ENCODE measurements around the gene TMEM179.
"Not testable (repeated sequence)": the region's sequence is repeated elsewhere in the genome, so short reads cannot be mapped to it uniquely, and the experiment has no call there.

Gene TMEM179

DNA sequence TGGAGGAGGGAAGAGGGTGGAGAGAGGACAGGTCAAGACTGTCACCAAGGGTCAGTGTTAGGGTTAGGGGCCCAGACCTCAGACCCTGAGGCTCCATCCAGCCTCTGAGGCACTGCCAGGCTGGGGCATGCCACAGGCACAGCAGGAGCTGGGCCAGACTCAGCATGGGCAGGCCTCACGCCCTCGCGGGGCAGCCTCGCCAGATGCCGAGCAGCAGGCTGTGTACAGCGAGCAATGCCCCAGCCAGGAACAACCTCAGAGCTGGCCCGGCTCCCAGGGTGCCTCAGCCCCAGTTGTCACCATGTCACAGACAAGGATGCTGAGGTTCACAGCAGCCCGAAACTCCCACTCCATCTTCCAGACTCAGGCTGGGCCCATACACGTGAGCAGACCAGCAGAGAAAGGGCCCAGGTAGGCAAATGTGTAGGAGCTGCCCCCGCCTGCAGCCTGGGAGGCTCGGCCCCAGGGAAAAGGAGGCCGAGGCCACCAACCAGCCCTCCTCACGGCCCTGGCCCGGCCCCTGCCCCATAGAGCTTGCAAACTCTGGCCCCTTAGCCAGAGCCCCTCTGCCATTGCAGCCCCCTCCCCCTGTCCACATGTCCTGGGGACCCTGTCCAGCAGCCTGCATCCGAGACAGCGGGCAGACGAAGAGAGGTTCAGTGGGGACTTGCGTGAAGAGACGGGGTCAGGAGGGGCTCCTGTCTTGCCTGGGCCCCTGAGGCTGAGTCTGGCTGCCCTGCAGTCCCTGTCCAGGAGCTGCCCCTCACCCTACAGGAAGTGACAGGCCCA is 17.5 kb downstream of the TMEM179 start:
- no peak for DNase-seq (ENCODE audit: low read depth)

DNA sequence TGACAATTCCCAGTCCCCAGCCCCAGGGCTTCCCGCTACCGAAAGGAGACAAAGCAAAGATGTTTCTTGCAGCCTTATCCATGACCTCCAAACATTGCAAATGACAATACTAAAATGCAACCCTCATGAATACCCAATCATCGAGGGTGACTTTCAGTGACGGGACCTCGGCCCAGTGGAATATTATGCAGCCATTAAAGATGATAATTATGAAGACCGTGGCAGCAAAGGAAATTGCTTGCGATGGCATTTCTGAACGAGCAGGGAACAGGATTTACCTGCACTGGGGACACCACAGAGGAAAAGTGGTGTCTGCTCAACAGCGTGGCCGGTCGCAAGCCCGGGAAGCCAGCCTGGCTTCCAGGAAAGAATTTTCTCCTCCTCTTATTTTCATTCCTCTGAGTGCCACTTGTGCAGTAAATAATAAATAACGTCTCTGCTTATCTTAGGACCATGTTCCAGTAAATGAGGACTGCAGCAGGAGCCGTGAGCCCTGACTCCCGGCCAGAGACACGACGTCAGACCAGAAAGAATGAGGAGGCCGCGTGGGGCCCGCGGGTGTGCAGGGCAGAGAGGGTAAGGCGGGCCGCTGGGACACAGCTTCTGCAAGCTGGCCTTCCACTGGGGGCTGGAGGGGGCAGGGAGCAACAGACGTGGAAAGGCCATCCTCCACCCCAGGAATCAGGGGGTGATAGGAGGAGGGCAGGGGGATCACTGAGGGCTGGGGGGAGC is 18.4 kb downstream of the TMEM179 start:
- no peak for DNase-seq (ENCODE audit: low read depth)

DNA sequence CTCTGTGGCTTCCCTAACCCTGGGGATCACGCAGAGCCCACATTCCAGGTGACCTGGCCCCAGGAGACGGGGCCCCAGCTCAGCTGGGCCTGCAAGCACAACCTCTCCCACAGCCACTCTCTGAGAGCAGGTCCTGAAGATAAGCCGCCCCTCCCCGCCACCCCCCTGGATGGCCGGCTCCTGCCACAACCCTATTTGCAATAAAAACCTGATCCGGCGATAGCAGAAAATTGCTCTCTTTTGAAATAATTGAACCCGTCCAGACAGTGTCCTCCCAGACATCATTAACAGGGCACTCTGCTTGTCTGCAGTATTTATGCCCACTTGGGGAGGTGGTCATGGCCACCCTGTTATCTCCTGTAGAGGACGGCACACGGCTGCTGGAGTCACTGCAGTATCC is 20.0 kb downstream of the TMEM179 start:
- no peak for DNase-seq (ENCODE audit: low read depth)

DNA sequence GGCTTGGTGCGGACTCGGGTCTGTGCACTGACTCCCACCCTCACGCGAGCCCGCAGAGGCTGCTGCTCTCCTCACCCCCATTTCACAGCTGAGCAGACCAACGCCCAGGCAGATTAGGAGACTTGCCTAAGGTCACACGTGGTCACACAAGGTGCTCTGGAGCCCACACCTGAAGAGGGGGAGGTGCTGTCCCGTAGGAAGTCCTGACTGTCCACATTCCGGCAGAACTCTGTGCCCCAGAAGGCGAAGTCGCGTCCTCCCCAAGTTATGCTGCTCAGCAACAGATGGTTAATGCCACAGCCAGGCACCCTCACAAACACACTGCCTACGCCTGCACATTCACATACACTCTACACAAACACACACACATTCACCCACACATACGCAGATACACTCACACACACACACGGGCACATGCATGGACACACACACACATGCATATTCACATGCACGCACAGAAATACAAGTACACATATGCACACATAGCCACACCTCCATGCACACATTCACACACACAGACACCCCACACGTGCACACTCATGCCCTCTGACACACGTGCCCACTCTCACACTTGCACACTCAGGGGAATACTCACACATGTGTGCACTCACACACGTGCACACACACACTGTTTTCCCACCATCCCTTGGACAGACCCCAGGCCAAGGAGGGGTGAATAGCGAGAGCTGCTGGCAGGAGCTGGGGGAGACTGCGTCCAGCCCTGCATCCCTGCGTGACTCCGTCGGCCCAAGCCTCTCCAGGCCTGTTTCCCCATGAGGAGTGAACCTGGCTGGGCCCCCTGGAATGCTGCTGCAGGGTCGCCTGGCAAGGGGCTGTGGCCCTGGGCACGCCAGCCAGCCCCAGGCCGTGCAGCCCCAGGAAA is 20.9 kb downstream of the TMEM179 start:
- DNase-seq (ENCODE audit: low read depth) = no peak

DNA sequence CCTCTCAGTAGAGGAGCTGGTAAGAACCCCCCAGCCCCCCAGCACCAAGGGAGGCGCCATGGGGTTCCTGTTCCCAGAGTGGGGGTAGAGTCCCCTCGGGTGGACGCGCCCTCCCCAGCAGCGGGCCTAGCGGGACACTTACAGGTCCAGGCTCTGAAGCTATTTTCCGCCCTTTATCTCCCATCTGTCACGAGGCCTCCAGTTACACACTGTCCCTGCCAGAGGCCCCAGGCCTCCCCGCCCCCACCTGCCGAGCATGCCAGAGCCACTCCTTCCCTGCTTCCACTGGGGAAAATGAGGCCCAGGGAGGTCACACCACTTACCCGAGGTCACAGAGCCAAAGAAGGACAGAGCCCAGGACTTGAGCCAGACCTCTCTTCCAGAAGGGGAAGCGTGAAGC is 21.9 kb downstream of the TMEM179 start:
- no peak for DNase-seq (ENCODE audit: low read depth)

DNA sequence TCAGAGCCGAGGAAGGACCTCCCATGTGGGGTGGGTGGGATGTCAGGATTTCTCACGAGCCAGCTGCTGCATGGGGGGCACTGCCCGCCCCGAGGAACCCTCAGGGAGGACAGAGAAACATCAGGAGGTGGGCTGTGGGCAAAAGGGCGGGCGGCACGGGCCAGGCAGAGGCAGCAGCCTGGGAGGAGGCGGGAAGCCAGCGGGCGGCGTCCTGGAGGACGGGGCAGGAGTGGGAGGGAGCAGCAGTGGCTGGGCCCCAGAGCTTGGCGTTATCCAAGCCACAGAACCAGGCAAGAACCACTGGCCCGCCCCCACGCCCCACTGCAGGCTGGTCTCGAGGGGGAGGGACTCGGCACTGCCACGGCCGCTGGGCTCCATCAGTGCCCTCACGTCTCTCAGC is 22.6 kb downstream of the TMEM179 start:
- no peak for DNase-seq (ENCODE audit: low read depth)

DNA sequence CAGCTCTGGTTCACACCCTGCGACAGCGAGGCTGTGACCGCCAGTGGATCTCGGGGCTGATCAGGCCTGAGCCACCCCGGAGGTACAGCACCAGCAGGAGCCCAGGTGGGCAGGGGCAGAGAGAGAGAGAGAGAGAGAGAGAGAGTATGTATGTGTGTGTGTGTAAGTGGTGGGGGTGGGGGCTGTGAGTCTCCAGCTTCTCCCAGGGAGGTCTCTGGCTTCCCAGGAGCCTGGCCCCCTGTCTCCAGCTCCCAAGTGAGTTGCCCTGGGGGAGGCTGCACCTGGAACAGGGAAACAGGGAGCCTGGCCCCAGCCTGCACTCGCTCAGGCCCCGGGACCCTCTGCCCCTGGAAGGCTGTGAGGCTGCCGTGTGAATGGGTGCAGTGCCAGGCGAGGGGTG is 23.1 kb downstream of the TMEM179 start:
- DNase-seq (ENCODE audit: low read depth) = no peak

DNA sequence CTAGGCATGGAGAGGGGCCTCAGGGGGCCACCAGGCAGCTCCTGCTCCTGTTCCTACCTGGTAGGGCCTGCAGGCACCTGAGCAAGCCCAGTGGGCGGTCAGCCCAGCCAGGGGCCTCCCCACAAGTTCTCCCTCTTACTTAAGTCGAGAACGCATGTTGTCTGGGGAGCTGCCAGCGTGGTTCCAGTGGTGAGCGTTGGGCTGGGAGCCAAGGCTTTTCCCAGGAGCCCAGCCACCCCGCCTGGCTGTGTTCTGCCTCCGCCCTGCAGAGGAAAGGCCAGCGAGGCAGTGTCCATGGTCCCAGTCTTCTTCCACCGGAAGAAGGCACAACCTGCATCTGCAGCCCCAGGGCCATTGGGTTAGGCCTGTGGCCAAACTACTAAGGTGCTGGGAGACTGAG is 23.6 kb downstream of the TMEM179 start:
- no peak for DNase-seq (ENCODE audit: low read depth)

DNA sequence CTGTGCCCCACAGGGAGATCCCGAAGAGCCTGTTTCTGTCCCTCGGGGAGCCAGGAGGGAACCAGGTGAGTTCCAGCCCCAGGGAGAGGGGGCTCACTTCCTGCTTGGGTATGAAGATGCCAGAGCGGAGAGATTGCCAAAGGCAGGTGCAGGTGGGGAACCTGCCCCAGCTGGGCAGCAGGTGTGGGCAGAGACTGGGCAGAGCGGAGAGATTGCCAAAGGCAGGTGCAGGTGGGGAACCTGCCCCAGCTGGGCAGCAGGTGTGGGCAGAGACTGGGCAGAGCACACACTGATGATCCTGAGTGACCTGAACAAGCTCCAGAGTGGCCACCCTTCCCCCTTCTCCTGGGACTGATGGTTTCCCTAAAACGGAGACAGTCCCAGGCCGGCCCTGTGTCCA is 24.6 kb downstream of the TMEM179 start:
- DNase-seq (ENCODE audit: low read depth) = not testable (repeated sequence)

DNA sequence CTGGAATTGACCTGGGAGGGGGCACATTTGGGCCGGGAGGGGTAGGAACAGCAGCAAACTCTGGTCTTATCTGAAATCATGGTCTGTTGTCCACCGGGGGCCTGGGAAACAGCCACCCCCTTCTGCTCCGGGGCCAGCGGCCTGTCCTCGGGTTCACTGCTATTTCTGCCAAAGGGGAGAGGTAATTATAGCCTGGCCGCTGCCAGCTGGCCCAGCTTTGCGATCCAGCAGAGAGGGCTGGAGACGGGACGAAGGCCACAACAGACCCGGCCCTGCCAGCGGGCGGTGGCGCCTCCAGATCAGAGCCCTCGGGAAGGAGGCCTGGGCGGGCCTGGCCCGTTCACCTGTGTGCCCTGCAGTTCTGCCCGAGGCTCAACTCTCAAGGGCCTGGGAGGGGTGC is 25.1 kb downstream of the TMEM179 start, which contains the start of gene C14orf180:
TSS of gene C14orf180 (plus strand) at position 258 of the 400 bp plus-strand sequence. CDS start 6,667 bp downstream, outside the sequence.
- no peak for DNase-seq (ENCODE audit: low read depth)

DNA sequence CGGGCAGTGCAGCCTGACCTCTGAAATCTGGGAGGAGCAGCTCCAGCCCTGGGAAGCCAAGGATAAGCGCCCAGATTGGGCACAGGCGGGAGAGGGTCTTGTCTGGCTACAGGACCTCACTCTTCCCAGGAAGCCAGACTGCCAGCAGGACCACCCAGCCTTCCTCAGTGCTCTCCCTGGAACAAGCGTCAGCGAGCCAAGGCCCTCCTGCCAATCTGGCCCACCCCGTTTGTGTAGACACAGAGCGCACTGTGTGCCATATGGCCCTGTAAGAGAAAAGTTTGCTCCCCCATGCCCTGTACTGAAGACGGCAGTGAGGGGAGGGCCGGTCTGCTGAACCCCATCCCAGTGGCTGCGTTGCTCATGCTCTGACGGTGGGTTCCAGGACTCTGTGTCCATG is 26.3 kb downstream of the TMEM179 start:
- DNase-seq (ENCODE audit: low read depth) = no peak

DNA sequence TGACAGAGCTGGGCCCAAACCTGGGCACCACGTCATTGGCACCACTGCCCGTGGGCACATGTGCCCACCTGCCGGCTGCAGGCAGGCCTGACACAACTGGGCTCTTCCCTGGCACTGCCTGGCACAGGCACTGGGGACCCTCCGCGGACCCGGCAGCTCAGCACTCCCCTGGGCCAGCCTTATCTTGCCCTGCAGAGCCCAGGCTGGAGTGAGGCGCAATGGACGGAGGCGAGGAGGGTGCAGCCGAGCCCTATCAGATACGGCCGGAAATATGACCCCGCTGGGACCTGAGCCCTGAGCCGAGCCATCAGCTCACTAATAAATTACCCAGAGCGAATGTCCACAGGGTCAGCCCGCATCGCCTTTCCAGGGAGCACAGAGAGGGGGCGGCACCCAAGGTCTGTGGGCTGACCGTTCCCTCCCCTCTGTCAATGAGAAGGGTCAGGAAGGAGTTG is 26.7 kb downstream of the TMEM179 start:
- no peak for DNase-seq (ENCODE audit: low read depth)

DNA sequence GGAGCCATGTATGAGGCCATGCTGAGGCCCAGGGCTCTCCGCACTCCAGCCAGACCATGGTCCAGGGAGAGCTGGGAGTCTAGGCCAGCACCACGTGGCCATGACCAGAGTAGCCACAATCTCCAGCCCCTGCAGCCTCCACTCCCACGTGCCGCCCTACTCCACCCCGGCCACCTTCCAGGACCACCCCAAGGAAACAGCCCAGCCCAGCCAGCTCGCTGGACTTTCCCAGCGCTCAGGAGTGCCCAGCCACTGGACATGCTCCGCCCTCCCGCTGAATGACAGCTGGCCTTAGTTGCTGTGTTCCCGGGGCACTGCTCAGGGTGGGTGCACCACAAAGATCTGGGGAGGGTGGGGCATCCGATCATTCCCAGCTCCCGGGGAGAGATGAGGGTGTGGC is 27.1 kb downstream of the TMEM179 start:
- no peak for DNase-seq (ENCODE audit: low read depth)

DNA sequence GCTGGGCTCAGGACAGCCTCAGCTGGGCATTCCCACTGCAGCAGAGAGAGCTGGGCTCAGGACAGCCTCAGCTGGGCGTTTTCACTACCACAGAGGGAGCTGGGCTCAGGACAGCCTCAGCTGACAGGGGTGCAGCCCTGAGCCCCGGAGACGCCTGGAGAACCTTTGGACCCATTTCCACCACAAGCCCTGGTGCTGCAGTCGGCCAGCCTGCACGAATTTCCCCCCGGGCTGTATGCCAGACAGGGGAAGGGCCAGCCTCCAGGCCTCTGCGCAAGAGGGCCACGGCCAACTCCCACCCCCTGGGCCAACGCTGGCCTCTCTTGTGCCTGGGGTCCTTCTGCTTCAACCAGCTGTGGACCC is 27.6 kb downstream of the TMEM179 start:
- no peak for DNase-seq (ENCODE audit: low read depth)

DNA sequence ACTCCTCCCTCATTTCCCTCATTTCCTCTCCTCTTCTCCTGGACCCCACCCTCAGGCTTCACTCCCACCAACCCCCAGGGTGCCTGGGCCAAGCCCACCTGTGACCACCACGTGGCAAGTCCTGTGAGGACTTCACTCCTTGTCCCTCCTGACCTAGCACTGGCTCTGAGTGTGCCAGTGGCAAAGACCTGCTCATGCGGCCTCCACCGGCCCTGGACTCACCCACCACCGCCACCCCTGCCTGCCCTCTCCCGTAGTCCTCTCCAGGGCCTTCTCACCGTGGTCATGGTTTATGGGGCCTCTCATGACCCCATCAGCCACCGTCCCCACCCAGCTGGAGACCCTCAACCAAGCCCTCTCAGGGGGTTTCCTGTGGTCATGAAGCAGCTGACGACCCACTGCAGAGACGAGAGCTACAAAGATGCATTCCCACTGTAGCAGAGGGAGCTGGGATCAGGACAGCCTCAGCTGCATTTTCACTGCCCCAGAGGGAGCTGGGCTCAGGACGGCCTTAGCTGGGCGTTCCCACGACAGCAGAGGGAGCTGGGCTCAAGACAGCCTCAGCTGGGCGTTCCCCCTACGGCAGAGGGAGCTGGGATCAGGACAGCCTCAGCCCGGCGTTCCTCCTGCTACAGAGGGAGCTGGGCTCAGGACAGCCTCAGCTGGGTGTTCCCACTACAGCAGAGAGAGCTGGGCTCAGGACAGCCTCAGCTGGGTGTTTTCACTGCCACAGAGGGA is 28.2 kb downstream of the TMEM179 start:
- DNase-seq (ENCODE audit: low read depth) = no peak

DNA sequence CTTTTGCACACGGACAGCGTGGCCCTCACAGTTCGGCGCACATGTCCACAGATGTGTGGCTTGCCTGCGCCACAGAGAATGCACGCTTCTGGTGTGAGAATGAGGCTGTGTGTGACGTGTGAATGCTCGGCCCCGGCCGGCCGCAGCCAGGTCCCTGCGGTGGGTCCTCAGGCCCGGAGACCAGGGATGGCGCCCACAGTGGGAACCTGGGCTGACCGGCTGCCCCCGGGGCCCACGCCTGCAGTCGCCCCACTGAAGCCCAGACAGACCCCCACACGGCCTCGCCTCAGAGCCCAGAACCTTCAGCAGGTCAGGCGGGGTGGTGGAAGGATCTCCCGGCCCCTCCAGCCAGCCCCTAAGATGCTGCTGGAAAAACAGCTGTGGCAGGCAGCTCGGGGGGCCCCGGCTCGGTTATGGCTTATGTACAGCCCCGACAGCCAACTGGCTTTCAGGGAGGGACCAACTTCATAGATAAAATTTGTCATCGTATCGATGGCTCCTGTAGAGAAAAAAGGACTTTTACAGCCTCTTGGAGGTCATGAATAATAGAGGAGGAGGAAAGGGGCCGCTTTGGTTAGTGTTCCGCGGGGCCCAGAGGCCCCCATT is 29.5 kb downstream of the TMEM179 start:
- no peak for DNase-seq (ENCODE audit: low read depth)

DNA sequence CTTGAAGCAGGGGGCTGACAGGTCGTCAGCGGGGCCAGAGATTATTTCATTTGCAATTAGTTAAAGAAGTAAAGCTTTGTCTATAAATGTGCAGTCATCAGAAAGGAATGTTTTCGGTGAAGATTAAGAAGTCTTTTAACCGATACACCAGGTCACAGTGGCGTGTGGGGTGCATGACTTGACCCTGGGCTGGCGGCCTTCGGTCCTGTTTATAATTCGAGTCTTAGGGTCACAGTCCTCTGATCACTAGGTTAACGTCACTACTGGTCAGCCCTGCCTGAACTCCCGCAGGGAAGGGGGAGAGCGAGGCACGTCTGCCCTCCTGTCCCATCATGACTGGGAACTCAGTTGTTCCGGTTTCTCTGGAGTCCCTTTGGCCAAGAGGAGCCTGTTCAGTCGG is 30.0 kb downstream of the TMEM179 start:
- no peak for DNase-seq (ENCODE audit: low read depth)

DNA sequence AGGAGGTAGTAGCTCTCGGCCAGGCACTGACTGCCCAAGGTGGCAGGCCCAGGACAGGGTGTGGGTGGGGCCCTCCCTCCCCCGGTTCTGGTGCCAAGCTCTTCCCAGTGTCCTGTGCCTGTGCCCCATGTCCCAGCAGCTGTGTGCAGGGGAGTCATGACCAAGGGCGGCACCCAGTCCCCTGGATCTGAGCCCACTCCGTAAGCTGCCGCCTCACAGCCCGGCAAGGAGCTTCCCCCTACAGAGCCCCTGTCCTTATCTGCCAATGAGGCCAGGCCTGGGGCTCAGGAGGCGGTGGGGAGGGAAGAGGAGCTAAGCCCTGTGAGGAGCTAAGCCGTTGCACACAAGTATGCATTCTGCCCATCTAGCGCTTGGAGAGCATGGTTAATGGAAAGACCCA is 30.6 kb downstream of the TMEM179 start:
- DNase-seq (ENCODE audit: low read depth) = no peak

DNA sequence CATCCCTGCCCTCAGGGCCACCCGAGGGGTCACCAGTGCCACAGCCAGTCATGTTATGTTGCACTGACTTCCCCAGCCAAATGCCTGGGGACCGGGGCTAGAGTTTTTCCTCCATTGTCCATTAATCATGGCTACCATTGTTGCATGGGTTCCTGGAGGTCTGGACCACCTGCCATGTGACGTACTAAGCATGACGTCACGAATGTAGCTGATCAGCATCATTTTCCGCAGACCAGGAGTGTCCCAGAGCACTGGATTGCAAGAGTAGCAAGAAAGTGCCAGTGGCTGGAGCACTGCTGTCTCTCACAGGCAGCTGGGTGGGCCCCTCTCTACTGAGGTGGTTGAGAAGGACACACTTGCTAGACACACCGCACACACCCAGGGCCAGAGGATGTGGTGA is 31.9 kb downstream of the TMEM179 start:
- DNase-seq (ENCODE audit: low read depth) = no peak

DNA sequence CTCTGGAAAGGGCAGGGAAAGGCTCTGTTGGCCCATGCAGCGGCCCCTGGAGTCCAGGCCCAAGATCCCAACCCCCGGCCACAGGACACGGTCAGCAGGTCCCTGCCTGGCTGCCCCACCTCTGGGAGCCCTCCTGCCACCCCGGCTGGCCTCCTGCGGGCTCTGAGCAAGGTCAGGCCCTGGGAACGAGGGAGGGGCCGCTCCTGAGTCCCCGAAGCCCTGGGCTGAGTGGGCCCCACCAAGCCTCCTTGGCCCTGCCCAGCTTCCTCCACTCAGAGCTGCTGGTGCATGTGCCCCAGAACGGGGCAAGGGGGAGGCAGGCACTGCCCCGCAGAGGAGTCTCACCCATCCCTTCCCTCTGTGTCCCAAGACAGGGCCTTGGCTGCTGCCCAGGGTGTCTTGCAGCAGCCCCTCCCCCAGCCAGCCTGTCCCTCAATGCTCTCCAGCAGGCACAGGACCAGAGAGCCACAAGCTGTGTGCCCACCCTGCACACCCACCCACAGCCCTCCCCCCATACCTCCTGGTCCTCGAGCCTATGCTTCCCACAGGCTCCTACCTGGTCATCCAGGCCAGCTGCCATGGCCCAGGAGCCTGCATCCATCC is 32.4 kb downstream of the TMEM179 start:
- no peak for DNase-seq (ENCODE audit: low read depth)

DNA sequence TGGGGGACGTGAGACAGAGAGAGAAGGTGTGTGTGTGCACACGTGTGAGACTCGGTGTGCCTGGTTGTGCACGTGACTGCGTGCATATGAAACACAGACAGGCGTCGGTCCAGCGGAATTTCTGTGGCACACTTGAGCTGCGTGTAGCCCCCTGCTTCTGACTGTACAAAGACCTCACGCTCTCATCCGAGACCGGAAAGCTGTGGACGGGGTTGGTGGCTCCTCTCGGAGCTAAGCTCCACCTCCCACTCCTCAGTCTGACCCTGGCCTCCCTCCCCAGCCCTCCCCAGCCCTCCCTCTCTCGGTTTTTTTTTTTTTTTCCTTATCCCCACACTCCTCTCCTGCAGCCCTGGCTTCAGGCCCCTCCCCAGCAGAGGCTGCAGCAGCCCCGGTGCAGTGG is 33.3 kb downstream of the TMEM179 start:
- no peak for DNase-seq (ENCODE audit: low read depth)
